Limb (tissue), 2 donors: ENCODE measurements around the gene PYGO1.
A peak's percentile ranks its signal among the peaks of the same experiment; 100 is the strongest.
"Not testable (repeated sequence)": the region's sequence is repeated elsewhere in the genome, so short reads cannot be mapped to it uniquely, and the experiment has no call there.

Experiments used
- DNase-seq, 2 donors: peaks; one replicate each; pipeline ENCODE4 v3.0.0-alpha.2; 2016; ENCODE audit errors: extremely low spot score in 2 of 2

Gene PYGO1

GRCh38 chr15:55588070-55588814 lies at the start of gene PYGO1:
Gene PYGO1, minus strand, starts transcription at chr15:55588345. Its CDS starts 462 bp downstream, at chr15:55587883.
- peak; percentile 68 to 88 for DNase-seq

- DNase-seq: no peak
Measured at GRCh38 chr15:55637086-55637485, 48.9 kb upstream of the PYGO1 start.

- DNase-seq: no peak
Measured at GRCh38 chr15:55633731-55634130, 45.6 kb upstream of the PYGO1 start.

GRCh38 chr15:55632434-55632833 lies 44.3 kb upstream of the PYGO1 start:
- DNase-seq: no peak

GRCh38 chr15:55630858-55631257 lies 42.7 kb upstream of the PYGO1 start:
- DNase-seq: no peak

GRCh38 chr15:55628369-55628730 lies 40.2 kb upstream of the PYGO1 start:
- no peak for DNase-seq

GRCh38 chr15:55627730-55628368 lies 39.7 kb upstream of the PYGO1 start:
- DNase-seq: peak in 1 of 2 donors; percentile 3

- no peak for DNase-seq
Measured at GRCh38 chr15:55619783-55620182, 31.6 kb upstream of the PYGO1 start.

GRCh38 chr15:55618387-55618786 lies 30.2 kb upstream of the PYGO1 start:
- DNase-seq: no peak

GRCh38 chr15:55615445-55615844 lies 27.3 kb upstream of the PYGO1 start:
- no peak for DNase-seq

GRCh38 chr15:55613727-55614126 lies 25.6 kb upstream of the PYGO1 start:
- DNase-seq: no peak

GRCh38 chr15:55606214-55606613 lies 18.1 kb upstream of the PYGO1 start:
- DNase-seq: no peak

GRCh38 chr15:55601374-55601773 lies 13.2 kb upstream of the PYGO1 start:
- DNase-seq: no peak

GRCh38 chr15:55599439-55599838 lies 11.3 kb upstream of the PYGO1 start:
- no peak for DNase-seq

GRCh38 chr15:55593019-55593418 lies 4.9 kb upstream of the PYGO1 start:
- DNase-seq: not testable (repeated sequence)

GRCh38 chr15:55590788-55591187 lies 2.6 kb upstream of the PYGO1 start:
- DNase-seq: no peak

GRCh38 chr15:55589287-55589686 lies 1.1 kb upstream of the PYGO1 start:
- DNase-seq: peak; percentile 24 to 35

GRCh38 chr15:55588815-55589115 lies 620 bp upstream of the PYGO1 start:
- DNase-seq: no peak

GRCh38 chr15:55587321-55588069 lies 650 bp downstream of the PYGO1 start:
- DNase-seq: peak; percentile 38 to 82

GRCh38 chr15:55586808-55587207 lies 1.3 kb downstream of the PYGO1 start:
- no peak for DNase-seq

GRCh38 chr15:55576943-55577342 lies 11.2 kb downstream of the PYGO1 start:
- no peak for DNase-seq

GRCh38 chr15:55574096-55574495 lies 14.0 kb downstream of the PYGO1 start:
- DNase-seq: no peak

- DNase-seq: no peak
Measured at GRCh38 chr15:55573224-55573623, 14.9 kb downstream of the PYGO1 start.
